Endothelial cell (in vitro differentiated cells): ENCODE results near the gene RSPO1. TPM values are rescaled to one million over a fixed set of nuclear protein-coding genes. Genes with fewer than 3 reads are reported as not detected.

Experiments used
- DNase-seq: peaks from one replicate; pipeline ENCODE4 v3.0.0; 2021; ENCODE audit warnings: low spot score
- H3K27ac Mint-ChIP-seq: one replicate; pipeline ENCODE4 v1.8.0; 2021; ENCODE audit warnings: mixed read lengths, inconsistent platforms; ENCODE audit not compliant: unreplicated experiment
- H3K27me3 Mint-ChIP-seq: one replicate; pipeline ENCODE4 v1.8.0; 2021; ENCODE audit warnings: mild to moderate bottlenecking, moderate library complexity, mixed read lengths, inconsistent platforms; ENCODE audit not compliant: unreplicated experiment
- H3K36me3 Mint-ChIP-seq: one replicate; pipeline ENCODE4 v1.8.0; 2021; ENCODE audit warnings: mild to moderate bottlenecking, low read depth, mixed read lengths, inconsistent platforms; ENCODE audit not compliant: unreplicated experiment
- H3K4me1 Mint-ChIP-seq: one replicate; pipeline ENCODE4 v1.8.0; 2021; ENCODE audit warnings: mild to moderate bottlenecking, mixed read lengths, inconsistent platforms; ENCODE audit not compliant: unreplicated experiment
- H3K4me3 Mint-ChIP-seq: one replicate; pipeline ENCODE4 v1.8.0; 2021; ENCODE audit warnings: mild to moderate bottlenecking, mixed read lengths, inconsistent platforms; ENCODE audit not compliant: unreplicated experiment
- H3K9me3 Mint-ChIP-seq: one replicate; pipeline ENCODE4 v1.8.0; 2021; ENCODE audit warnings: mixed read lengths, inconsistent platforms; ENCODE audit not compliant: unreplicated experiment
- total RNA-seq: library from RNA; stranded (reverse); fragmentation: NEBNext Ultra II Directional; extraction: Animal tissue kit (Norgen Biotek cat#: 25700); gene quantifications from one replicate; pipeline ENCODE4 v1.2.1, GENCODE V29; 2021; ENCODE audit not compliant: unreplicated experiment
- TF ChIP-seq, protein P1 (sequence below): fragments of 200-600 bp; sonication (generic); IDR thresholded peaks from one replicate; pipeline ENCODE4 v1.5.0; 2021; ENCODE audit warnings: antibody characterized with exemption; ENCODE audit not compliant: unreplicated experiment

The RSPO1 gene
- total RNA-seq, 1 donor from 2014 or later, result not detected

DNA sequence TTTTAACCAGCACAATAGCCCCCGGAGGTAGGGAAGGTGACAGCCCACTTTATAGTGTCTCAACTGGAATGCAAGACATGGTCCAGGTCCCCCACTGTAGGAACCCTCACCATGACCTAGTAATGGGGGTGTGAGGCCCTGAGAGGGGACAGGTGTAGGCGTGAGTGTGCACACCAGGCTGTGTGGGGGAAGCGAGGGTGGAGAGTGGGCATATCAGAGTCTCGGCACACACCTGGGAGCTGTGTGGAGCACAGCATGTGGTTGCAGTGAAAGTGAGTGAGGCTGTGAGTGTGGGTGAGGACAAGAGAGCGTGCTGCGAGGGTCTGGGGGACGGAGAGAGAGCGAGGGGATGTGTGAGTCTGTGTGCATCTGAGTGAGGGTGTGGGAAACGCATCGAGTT is 17.1 kb upstream of the RSPO1 start:
- Mint-ChIP-seq H3K27me3 (peaks cover 2% of the 10 kb centered on the region), H3K27ac (no peak overlapping the region), H3K36me3 (no peaks in the 10 kb centered on the region), H3K4me3 (no peak overlapping the region), H3K9me3 (no peaks in the 10 kb centered on the region), H3K4me1 (no peaks in the 10 kb centered on the region)
- TF ChIP-seq, protein P1, sequence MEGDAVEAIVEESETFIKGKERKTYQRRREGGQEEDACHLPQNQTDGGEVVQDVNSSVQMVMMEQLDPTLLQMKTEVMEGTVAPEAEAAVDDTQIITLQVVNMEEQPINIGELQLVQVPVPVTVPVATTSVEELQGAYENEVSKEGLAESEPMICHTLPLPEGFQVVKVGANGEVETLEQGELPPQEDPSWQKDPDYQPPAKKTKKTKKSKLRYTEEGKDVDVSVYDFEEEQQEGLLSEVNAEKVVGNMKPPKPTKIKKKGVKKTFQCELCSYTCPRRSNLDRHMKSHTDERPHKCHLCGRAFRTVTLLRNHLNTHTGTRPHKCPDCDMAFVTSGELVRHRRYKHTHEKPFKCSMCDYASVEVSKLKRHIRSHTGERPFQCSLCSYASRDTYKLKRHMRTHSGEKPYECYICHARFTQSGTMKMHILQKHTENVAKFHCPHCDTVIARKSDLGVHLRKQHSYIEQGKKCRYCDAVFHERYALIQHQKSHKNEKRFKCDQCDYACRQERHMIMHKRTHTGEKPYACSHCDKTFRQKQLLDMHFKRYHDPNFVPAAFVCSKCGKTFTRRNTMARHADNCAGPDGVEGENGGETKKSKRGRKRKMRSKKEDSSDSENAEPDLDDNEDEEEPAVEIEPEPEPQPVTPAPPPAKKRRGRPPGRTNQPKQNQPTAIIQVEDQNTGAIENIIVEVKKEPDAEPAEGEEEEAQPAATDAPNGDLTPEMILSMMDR, result no peak
- DNase-seq, result no peak

DNA sequence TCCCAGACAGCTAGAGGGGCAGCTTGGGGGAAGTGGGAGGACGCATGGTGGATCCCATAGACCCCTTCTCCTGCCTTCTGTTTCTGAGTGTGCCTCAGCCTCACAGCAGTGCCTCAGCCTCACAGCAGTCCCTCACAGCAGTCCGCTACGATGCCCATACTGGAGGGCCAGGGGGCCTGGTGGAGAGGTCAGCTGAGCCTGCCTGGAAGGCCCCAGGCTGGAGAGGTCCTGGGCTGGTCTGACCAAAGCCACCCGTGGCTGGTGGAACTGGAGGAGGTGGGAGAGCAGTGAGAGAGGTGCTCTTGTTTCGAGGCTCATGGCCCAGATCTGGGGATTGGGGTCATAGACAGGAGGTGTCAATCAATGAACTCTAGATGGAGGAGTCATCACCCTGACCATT is 16.0 kb upstream of the RSPO1 start:
- Mint-ChIP-seq H3K27ac (no peak overlapping the region), H3K9me3 (no peaks in the 10 kb centered on the region), H3K4me1 (no peaks in the 10 kb centered on the region), H3K4me3 (no peak overlapping the region), H3K36me3 (no peaks in the 10 kb centered on the region), H3K27me3 (peaks cover 2% of the 10 kb centered on the region)
- no peak for DNase-seq
- TF ChIP-seq, protein P1, result no peak

DNA sequence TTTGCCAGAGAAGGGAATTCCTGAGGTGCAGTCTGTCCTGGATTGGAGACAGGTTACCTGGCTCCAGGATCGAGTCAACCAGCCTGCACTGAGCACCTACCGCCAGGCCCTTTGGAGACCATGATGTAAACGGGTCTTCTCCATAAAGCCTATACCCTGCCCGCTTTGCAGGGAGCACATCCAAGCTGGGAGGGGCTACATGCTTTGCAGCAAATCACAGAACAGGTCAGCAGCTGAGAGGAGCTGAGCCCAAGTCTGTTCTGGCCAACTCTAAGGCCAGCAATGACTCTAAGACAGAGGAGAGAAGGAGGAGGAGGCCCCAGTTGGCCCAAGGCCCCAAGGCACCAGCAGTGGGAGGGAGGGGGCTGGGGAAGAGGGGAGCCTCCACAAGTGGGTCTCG is 15.5 kb upstream of the RSPO1 start:
- TF ChIP-seq, protein P1, result no peak
- no peak overlapping the region for H3K4me3 Mint-ChIP-seq
- no peaks in the 10 kb centered on the region for H3K4me1 Mint-ChIP-seq
- no peaks in the 10 kb centered on the region for H3K27me3 Mint-ChIP-seq
- no peak for DNase-seq
- no peaks in the 10 kb centered on the region for H3K36me3 Mint-ChIP-seq
- H3K27ac Mint-ChIP-seq, result no peak overlapping the region
- H3K9me3 Mint-ChIP-seq, result no peaks in the 10 kb centered on the region

DNA sequence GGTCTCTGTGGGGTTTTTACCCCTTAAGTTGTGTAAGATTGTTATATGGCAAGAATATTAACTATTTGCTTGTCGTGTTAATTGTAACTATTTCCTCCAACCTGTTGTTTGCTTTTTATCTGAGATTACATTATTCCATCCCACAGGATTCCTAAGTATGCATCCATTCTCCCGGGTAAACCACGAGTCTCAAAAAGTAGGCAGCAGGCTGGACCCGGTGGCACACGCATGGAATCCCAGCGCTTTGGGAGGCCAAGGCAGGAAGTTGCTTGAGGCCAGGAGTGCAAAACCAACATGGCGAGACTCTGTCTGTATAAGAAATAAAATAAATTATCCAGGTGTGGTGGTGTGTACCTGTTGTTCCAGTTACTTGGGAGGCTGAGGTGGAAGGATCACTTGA is 12.6 kb upstream of the RSPO1 start:
- no peak overlapping the region for H3K27ac Mint-ChIP-seq
- no peak for DNase-seq
- no peak overlapping the region for H3K4me3 Mint-ChIP-seq
- no peaks in the 10 kb centered on the region for H3K36me3 Mint-ChIP-seq
- peaks cover 4% of the 10 kb centered on the region for H3K27me3 Mint-ChIP-seq
- no peaks in the 10 kb centered on the region for H3K4me1 Mint-ChIP-seq
- TF ChIP-seq, protein P1, result no peak
- no peaks in the 10 kb centered on the region for H3K9me3 Mint-ChIP-seq

DNA sequence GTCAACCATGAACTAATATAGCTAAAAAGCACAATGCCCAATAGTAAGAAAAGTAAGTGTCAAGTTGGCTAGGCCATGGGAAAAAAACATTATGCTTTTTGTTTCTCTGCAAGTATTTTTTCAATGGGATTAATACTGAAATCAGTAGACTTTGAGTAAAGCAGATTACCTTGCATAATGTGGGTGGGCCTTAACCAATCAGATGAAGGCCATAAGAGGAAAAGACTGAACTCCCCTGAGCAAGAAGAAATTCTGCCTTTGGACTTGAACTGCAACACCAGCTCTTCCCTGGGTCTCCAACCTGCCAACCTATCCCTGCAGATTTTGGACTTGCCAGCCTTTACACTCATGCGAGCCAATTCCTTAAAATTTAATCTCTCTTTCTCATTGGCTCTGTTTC is 6.4 kb upstream of the RSPO1 start:
- TF ChIP-seq, protein P1, result no peak
- DNase-seq, result no peak
- no peaks in the 10 kb centered on the region for H3K4me1 Mint-ChIP-seq
- H3K27me3 Mint-ChIP-seq, result peaks cover 9% of the 10 kb centered on the region
- H3K9me3 Mint-ChIP-seq, result no peaks in the 10 kb centered on the region
- no peaks in the 10 kb centered on the region for H3K36me3 Mint-ChIP-seq
- H3K27ac Mint-ChIP-seq, result no peak overlapping the region
- H3K4me3 Mint-ChIP-seq, result no peak overlapping the region
